ENCODE data around the gene SPATA21. TPM values are rescaled to one million over a fixed set of nuclear protein-coding genes. Genes with fewer than 3 reads are reported as not detected.
A peak's percentile ranks its signal among the peaks of the same experiment; 100 is the strongest.

Gene SPATA21
- total RNA-seq, 1 experiment from 2014 or later, result not detected

DNA sequence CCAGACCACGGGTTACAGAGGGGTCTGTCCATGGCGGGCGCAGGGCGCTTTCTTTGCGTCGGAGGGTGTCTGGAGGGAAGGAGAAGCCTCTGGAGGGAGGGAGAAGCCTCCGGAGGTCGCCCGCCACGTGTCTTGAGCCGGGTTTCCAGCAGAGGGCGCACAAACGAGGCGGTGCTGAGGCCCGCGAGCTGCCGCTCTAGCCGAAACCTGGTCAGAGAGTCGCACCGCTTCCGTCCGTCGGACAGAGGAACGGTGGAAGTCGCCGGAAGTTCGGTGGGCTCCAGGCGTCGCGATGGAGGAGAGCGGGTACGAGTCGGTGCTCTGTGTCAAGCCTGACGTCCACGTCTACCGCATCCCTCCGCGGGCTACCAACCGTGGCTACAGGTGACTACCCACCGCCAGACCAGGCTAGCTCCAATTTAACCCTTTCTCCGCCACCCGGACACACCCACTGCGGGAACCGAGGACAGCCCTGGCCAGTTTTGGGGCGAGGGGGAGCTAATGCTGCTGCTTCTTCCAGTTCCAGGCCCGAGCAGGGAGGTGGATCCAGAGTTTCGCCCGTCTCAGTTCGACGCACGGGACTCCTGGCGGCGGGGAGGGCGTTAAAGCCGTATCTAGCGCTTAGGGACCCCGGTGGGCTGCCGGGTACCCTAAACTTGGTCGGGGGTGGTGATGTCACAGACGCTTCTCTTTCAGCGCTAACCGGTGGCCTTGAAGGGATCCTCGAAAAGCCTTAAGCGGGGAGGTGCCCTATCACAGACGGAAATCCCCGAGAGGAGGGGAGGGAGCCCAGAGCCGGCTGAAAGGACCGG is 3.5 kb upstream of the SPATA21 start, which contains the start of gene NECAP2 (continued):
- TF ChIP-seq PRDM15 (CRISPR knock-in tag; IDR thresholded peaks at IDR 0.05) (peak; percentile 29; the same call in 1 of the 2 replicates), ZNF317 (CRISPR knock-in tag; IDR thresholded peaks at IDR 0.05; ENCODE audit: borderline replicate concordance, low read depth) (0 out of 2 replicates have a peak, but pooled peaks have one; percentile 36), FOXP4 (CRISPR knock-in tag; IDR thresholded peaks at IDR 0.05) (peak; percentile 25; the same call in 1 of the 2 replicates), NFE2L1 (CRISPR knock-in tag; IDR thresholded peaks at IDR 0.05) (0 out of 2 replicates have a peak, but pooled peaks have one; percentile 21), NFYB (CRISPR knock-in tag; conservative IDR thresholded peaks at IDR 0.05; ENCODE audit: low read depth) (no peak), ZNF396 (CRISPR knock-in tag; IDR thresholded peaks at IDR 0.05; ENCODE audit: borderline replicate concordance) (no peak), FOXP1 (CRISPR knock-in tag; IDR thresholded peaks at IDR 0.05; ENCODE audit: borderline replicate concordance) (peak; percentile 84; the same call in 1 of the 2 replicates), MXD4 (CRISPR knock-in tag; IDR thresholded peaks at IDR 0.05; ENCODE audit: borderline replicate concordance) (no peak), KAT7 (CRISPR knock-in tag; IDR thresholded peaks at IDR 0.05; ENCODE audit: borderline replicate concordance) (no peak), RORB (CRISPR knock-in tag; IDR thresholded peaks at IDR 0.05) (no peak), ZNF263 (CRISPR knock-in tag; IDR thresholded peaks at IDR 0.05; ENCODE audit: low read depth) (no peak), HMGXB4 (CRISPR knock-in tag; IDR thresholded peaks at IDR 0.05) (peak; percentile 94), USF1 (CRISPR knock-in tag; IDR thresholded peaks at IDR 0.05) (peak; percentile 84), NR1H2 (CRISPR knock-in tag; IDR thresholded peaks at IDR 0.05) (no peak), TP53 (CRISPR knock-in tag; IDR thresholded peaks at IDR 0.05) (no peak), MAX (CRISPR knock-in tag; IDR thresholded peaks at IDR 0.05) (peak; percentile 97), ZNF416 (CRISPR knock-in tag; IDR thresholded peaks at IDR 0.05) (no peak; the same call in 1 of the 2 replicates), GABPB1 (CRISPR knock-in tag; IDR thresholded peaks at IDR 0.05) (peak; percentile 80), FOXJ3 (CRISPR knock-in tag; IDR thresholded peaks at IDR 0.05; ENCODE audit: borderline replicate concordance) (no peak), NR3C1 (CRISPR knock-in tag; conservative IDR thresholded peaks at IDR 0.05; ENCODE audit: low read depth) (no peak), FOXK1 (CRISPR knock-in tag; IDR thresholded peaks at IDR 0.05) (peak; percentile 83), ZNF138 (CRISPR knock-in tag; conservative IDR thresholded peaks at IDR 0.05) (no peak), PREB (CRISPR knock-in tag; IDR thresholded peaks at IDR 0.05; ENCODE audit: borderline replicate concordance) (0 out of 2 replicates have a peak, but pooled peaks have one; percentile 41)
- TF ChIP-seq, protein P1, sequence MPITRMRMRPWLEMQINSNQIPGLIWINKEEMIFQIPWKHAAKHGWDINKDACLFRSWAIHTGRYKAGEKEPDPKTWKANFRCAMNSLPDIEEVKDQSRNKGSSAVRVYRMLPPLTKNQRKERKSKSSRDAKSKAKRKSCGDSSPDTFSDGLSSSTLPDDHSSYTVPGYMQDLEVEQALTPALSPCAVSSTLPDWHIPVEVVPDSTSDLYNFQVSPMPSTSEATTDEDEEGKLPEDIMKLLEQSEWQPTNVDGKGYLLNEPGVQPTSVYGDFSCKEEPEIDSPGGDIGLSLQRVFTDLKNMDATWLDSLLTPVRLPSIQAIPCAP (CRISPR knock-in tag; IDR thresholded peaks at IDR 0.05), result no peak
- TF ChIP-seq, protein P2, sequence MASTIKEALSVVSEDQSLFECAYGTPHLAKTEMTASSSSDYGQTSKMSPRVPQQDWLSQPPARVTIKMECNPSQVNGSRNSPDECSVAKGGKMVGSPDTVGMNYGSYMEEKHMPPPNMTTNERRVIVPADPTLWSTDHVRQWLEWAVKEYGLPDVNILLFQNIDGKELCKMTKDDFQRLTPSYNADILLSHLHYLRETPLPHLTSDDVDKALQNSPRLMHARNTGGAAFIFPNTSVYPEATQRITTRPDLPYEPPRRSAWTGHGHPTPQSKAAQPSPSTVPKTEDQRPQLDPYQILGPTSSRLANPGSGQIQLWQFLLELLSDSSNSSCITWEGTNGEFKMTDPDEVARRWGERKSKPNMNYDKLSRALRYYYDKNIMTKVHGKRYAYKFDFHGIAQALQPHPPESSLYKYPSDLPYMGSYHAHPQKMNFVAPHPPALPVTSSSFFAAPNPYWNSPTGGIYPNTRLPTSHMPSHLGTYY (CRISPR knock-in tag; IDR thresholded peaks at IDR 0.05), result no peak
- TF ChIP-seq, protein P3, sequence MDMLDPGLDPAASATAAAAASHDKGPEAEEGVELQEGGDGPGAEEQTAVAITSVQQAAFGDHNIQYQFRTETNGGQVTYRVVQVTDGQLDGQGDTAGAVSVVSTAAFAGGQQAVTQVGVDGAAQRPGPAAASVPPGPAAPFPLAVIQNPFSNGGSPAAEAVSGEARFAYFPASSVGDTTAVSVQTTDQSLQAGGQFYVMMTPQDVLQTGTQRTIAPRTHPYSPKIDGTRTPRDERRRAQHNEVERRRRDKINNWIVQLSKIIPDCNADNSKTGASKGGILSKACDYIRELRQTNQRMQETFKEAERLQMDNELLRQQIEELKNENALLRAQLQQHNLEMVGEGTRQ (CRISPR knock-in tag; IDR thresholded peaks at IDR 0.05), result no peak; the same call in 1 of the 2 replicates

All from WTC11 (cell line).